ENCODE results near the gene RCN2.

DNA sequence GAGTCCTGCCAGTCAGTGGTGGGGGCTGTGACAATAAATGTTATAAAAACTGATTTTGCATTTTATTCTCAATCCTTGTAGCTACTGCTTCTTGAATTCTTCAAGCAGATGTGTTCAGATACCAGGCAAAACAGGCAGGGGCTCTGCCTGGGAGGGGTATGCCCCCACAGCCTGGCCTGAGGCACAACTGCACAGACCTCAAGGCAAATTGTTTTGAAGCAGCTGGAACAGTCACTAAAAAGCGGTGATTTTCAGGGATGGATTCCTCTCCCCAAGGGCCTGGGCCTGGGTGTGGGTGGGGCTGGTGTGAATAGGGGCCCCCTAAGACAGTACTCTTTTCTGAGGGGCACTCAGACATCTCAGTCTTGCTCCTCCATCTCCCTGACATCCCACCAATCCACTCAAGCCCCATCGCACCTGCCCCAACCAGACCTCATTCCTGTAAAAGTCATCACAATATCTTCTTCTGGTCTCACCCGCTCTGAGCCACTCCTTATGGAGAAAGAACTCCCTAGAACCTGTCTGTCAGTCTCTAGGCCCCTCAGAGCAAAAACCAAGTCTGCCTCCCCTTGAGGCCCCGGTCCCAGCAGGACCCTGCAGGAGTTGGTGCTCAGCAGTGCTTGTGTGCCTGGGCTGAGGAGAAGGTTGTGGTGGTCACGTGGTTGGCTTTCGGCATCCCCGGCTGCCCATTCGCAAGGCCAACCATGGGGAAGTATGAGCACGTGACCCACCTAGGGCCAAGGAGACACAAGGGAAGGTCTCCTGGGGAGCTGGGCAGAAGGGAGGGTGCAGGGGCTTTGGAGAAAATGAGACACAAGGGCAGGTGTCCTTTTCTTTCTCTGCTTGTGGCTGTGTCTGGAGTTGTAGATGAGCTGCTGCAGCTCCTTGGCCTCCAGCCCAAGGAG lies 60.4 kb downstream of the RCN2 start:
- TF ChIP-seq CTCF (conservative IDR thresholded peaks at IDR 0.05; ENCODE audit: low read depth, low read length) (no peak), EZH2phosphoT487 (IDR thresholded peaks at IDR 0.05; ENCODE audit: borderline replicate concordance, low read length) (no peak), EZH2 (IDR thresholded peaks at IDR 0.05; ENCODE audit: low read length, unreplicated experiment) (no peak)
